GM19023 (cell line): ENCODE measurements around the gene GPR143.

Experiments
- ATAC-seq: cut with Tn5 transposase; IDR thresholded peaks from one replicate; pipeline ENCODE4 v1.9.1; 2021; ENCODE audit warnings: mild to moderate bottlenecking, moderate library complexity; ENCODE audit not compliant: unreplicated experiment

Gene GPR143

DNA sequence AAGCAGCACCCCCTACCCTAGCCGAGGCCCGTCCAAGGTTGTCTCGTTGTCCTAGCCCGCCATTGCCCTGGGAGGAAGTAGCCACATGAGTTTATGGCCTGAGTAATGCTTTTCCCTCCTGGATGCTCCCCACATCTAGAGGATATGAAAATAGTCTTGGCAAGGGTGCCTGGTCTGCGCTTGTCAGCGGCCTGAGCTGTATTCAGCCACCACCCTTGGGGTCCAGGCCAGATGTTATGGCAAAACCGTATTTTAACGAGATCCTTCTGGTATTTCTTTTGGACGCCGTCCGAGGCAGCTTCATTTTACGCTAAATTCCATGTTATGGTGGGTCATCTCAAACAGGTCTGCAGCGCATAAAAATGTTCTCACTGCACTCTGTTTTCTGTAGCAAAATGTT, 89.3 kb downstream of the GPR143 start:
- ATAC-seq: no peak
